Thyroid gland (tissue), 4 donors: ENCODE data around the gene CPT1C. TPM values are rescaled to one million over a fixed set of nuclear protein-coding genes. Genes with fewer than 3 reads are reported as not detected.

ENCODE experiments used
- DNase-seq, 2 donors: peaks; one replicate each; pipeline ENCODE4 v3.0.0-alpha.2; 2019
- H3K27ac ChIP-seq, 3 donors: fragments of 200-600 bp; sonication (generic); 1 replicate in 2 of 3; 2 replicates in 1 of 3; pipeline ENCODE4 v1.5.1; 2016 to 2019; ENCODE audit warnings: mild to moderate bottlenecking in 1 of 3, moderate library complexity in 1 of 3
- H3K27me3 ChIP-seq: fragments of 200-600 bp; sonication (generic); one replicate; pipeline ENCODE4 v1.5.1; 2019
- H3K36me3 ChIP-seq, 2 donors: fragments of 200-600 bp; sonication (generic); one replicate each; pipeline ENCODE4 v1.5.1; 2016 to 2019
- H3K4me1 ChIP-seq, 2 donors: fragments of 200-600 bp; sonication (generic); one replicate each; pipeline ENCODE4 v1.5.1; 2017 to 2019
- H3K4me3 ChIP-seq, 3 donors: fragments of 200-600 bp; sonication (generic); replicated peaks in 1 of 3; 1 replicate in 2 of 3; 2 replicates in 1 of 3; pipeline ENCODE4 v1.5.1; 2016; ENCODE audit warnings: mild to moderate bottlenecking in 1 of 3
- H3K9me3 ChIP-seq: fragments of 200-600 bp; sonication (generic); one replicate; pipeline ENCODE4 v1.5.1; 2017
- POLR2A ChIP-seq, 2 donors: fragments of 450-650 bp; IDR thresholded peaks; one replicate each; pipeline ENCODE4 v1.6.1; 2017; ENCODE audit warnings: antibody characterized with exemption in 2 of 2, mild to moderate bottlenecking in 2 of 2, moderate library complexity in 1 of 2
- WGBS, 2 donors: methylation state at CpG; one replicate each; pipeline ENCODE4 v1.1.5; 2017; 5-methylcytosine and 5-hydroxymethylcytosine counted together
- intact Hi-C: fragments of 100-400 bp; cut with DNase I; formaldehyde crosslinking; loops from one replicate; pipeline ENCODE4 v1.15.1; 2023
- total RNA-seq, 4 donors: library from RNA; depleted of rRNA; stranded (reverse); fragments of >200 nt; gene quantifications; one replicate each; pipeline ENCODE4 v1.2.3, GENCODE V29; 2016
- TF ChIP-seq, protein P1 (sequence below), 6 experiments: fragments of 200-600 bp in 3 of 6; fragments of 450-650 bp in 3 of 6; sonication (generic) in 3 of 6; IDR thresholded peaks; one replicate each; pipeline ENCODE4 v1.5.1; 2016 to 2019; ENCODE audit warnings: antibody characterized with exemption in 6 of 6, mild to moderate bottlenecking in 2 of 6, inconsistent platforms in 1 of 6, moderate library complexity in 1 of 6

CPT1C gene
- total RNA-seq, 4 donors from 2014 or later, result 1.9 to 3.9 (median 2.6) TPM

GRCh38 chr19:49701271-49701786 is 10.4 kb downstream of the CPT1C start:
- TF ChIP-seq, protein P1, sequence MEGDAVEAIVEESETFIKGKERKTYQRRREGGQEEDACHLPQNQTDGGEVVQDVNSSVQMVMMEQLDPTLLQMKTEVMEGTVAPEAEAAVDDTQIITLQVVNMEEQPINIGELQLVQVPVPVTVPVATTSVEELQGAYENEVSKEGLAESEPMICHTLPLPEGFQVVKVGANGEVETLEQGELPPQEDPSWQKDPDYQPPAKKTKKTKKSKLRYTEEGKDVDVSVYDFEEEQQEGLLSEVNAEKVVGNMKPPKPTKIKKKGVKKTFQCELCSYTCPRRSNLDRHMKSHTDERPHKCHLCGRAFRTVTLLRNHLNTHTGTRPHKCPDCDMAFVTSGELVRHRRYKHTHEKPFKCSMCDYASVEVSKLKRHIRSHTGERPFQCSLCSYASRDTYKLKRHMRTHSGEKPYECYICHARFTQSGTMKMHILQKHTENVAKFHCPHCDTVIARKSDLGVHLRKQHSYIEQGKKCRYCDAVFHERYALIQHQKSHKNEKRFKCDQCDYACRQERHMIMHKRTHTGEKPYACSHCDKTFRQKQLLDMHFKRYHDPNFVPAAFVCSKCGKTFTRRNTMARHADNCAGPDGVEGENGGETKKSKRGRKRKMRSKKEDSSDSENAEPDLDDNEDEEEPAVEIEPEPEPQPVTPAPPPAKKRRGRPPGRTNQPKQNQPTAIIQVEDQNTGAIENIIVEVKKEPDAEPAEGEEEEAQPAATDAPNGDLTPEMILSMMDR (IDR thresholded peaks at IDR 0.05), result no peak
- TF ChIP-seq POLR2A (IDR thresholded peaks at IDR 0.05), result no peak
- no peak overlapping the region for H3K4me3 ChIP-seq
- no peaks in the 10 kb centered on the region for H3K36me3 ChIP-seq
- intact Hi-C loops, result no loop called here
- H3K4me1 ChIP-seq, result no peaks in the 10 kb centered on the region
- WGBS, 2 donors, result 45 to 55% methylated on average over 30 to 40 of the region's 40 CpGs
- no peak for DNase-seq
- no peaks in the 10 kb centered on the region for H3K9me3 ChIP-seq
- H3K27ac ChIP-seq, result no peak overlapping the region
- no peaks in the 10 kb centered on the region for H3K27me3 ChIP-seq

DNA sequence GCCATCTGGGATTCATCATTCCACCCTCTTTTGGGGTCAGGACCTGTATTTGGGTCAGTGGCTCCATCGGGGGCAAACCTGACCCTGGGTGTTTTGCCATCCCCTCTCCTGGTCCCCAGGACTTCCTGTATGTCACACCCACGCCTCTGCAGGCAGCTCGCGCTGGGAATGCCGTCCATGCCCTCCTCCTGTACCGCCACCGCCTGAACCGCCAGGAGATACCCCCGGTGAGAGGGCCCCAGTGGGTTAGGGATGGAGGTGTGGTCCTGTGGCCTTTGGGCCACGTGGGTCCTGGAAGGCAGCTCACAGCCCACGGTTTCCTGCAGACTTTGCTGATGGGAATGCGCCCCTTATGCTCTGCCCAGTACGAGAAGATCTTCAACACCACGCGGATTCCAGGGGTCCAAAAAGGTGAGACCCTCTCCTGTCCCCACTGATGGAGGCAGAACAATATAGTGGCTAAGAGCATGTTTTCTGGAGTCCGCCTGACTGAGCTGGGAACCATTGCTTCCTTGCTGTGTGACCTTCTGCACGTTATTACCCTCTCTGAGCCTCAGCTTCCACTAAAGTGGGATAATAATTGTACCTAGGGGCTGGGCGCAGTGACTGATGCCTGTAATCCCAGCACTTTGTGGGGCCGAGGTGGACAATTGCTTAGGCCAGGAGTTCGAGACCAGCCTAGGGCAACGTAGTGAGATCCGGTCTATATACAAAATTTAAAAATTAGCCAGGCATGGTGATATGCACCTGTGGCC is 14.1 kb downstream of the CPT1C start:
- H3K27ac ChIP-seq, result no peak overlapping the region
- H3K36me3 ChIP-seq, result no peaks in the 10 kb centered on the region
- DNase-seq, result no peak
- H3K4me1 ChIP-seq, result no peaks in the 10 kb centered on the region
- intact Hi-C loops, result no loop called here
- WGBS, 2 donors, result 91 to 94% methylated on average over 13 to 22 of the region's 22 CpGs
- TF ChIP-seq, protein P1 (IDR thresholded peaks at IDR 0.05), result no peak
- no peak for TF ChIP-seq POLR2A (IDR thresholded peaks at IDR 0.05)
- H3K9me3 ChIP-seq, result no peaks in the 10 kb centered on the region
- H3K4me3 ChIP-seq, result no peak overlapping the region
- H3K27me3 ChIP-seq, result no peaks in the 10 kb centered on the region

DNA sequence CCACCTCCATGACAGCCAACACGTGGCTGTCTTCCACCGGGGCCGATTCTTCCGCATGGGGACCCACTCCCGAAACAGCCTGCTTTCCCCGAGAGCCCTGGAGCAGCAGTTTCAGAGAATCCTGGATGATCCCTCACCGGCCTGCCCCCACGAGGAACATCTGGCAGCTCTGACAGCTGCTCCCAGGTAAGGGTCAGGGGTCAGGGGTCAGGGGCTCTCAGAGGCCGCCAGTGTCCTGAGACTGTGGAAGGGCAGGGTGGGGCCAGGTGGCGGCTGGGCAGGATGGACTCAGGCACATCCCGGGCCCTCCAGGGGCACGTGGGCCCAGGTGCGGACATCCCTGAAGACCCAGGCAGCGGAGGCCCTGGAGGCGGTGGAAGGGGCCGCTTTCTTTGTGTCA is 15.0 kb downstream of the CPT1C start:
- WGBS, 2 donors, result 92 to 97% methylated on average over 8 to 12 of the region's 16 CpGs
- Histone ChIP-seq H3K27ac (no peak overlapping the region), H3K4me1 (no peaks in the 10 kb centered on the region), H3K9me3 (no peaks in the 10 kb centered on the region), H3K4me3 (no peak overlapping the region), H3K27me3 (no peaks in the 10 kb centered on the region), H3K36me3 (no peaks in the 10 kb centered on the region)
- no peak for DNase-seq
- TF ChIP-seq, protein P1 (IDR thresholded peaks at IDR 0.05), result no peak
- TF ChIP-seq POLR2A (IDR thresholded peaks at IDR 0.05), result no peak
- intact Hi-C loops, result no loop called here

DNA sequence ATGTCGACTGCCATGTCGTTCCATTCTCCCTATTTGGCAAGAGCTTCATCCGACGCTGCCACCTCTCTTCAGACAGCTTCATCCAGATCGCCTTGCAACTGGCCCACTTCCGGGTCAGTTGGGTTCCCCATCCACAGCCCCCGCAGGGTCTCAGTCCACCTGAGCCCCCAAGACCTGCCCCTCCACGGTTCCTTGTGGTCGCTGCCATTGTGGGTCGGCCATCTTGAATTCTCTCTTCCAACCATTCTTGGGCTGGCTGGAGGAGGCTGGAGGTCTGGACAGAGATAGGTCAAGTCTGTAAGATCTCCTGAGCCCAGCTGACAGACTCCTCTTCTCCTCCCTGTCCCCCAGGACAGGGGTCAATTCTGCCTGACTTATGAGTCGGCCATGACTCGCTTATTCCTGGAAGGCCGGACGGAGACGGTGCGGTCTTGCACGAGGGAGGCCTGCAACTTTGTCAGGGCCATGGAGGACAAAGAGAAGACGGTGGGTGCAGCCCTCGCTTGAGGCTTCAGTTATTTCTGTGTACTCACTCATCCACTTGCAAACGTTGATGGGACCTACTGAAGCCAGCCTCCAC is 19.5 kb downstream of the CPT1C start:
- DNase-seq, result no peak
- H3K36me3 ChIP-seq, result no peaks in the 10 kb centered on the region
- no peaks in the 10 kb centered on the region for H3K9me3 ChIP-seq
- TF ChIP-seq, protein P1 (IDR thresholded peaks at IDR 0.05), result no peak
- TF ChIP-seq POLR2A (IDR thresholded peaks at IDR 0.05), result no peak
- H3K4me1 ChIP-seq, result no peaks in the 10 kb centered on the region
- no peak overlapping the region for H3K4me3 ChIP-seq
- no peak overlapping the region for H3K27ac ChIP-seq
- whole genome bisulfite sequencing, 2 donors, result 90 to 91% methylated on average over 20 of the region's 20 CpGs
- no peaks in the 10 kb centered on the region for H3K27me3 ChIP-seq
- intact Hi-C loops, result no loop called here

GRCh38 chr19:49712397-49712859 is 21.5 kb downstream of the CPT1C start:
- TF ChIP-seq, protein P1 (IDR thresholded peaks at IDR 0.05), result no peak
- TF ChIP-seq POLR2A (IDR thresholded peaks at IDR 0.05), result no peak
- Histone ChIP-seq H3K36me3 (no peaks in the 10 kb centered on the region), H3K27ac (no peak overlapping the region), H3K27me3 (no peaks in the 10 kb centered on the region), H3K9me3 (no peaks in the 10 kb centered on the region), H3K4me3 (no peak overlapping the region), H3K4me1 (no peaks in the 10 kb centered on the region)
- intact Hi-C loops, result no loop called here
- WGBS, 2 donors, result 66 to 73% methylated on average over 20 of the region's 20 CpGs
- no peak for DNase-seq
